WTC11 (cell line): ENCODE measurements around the gene PRCD. TPM values are rescaled to one million over a fixed set of nuclear protein-coding genes. Genes with fewer than 3 reads are reported as not detected.

ENCODE experiments used
- ATAC-seq: fragments of 200-7000 bp; cut with Tn5 transposase; 2 replicates; pipeline ENCODE4 v1.10.0; 2021; ENCODE audit warnings: mild to moderate bottlenecking, moderate library complexity
- CTCF ChIA-PET: fragments of 300-600 bp; sonication (Branson Sonifier 250); formaldehyde crosslinking; loops from one replicate; lab custom pipeline; 2021; ENCODE audit warnings: antibody characterized with exemption; lab: Charles Lee
- POLR2A ChIA-PET: fragments of 350-600 bp; sonication (Branson Sonifier 250); formaldehyde crosslinking; loops from one replicate; lab custom pipeline; 2021; ENCODE audit warnings: antibody characterized with exemption; lab: Charles Lee
- DNase-seq: peaks from one replicate; pipeline ENCODE4 v3.0.0; 2021; ENCODE audit warnings: low spot score
- H3K27ac Mint-ChIP-seq: 2 replicates; pipeline ENCODE4 v1.8.0; 2021; ENCODE audit warnings: mixed read lengths
- H3K27me3 Mint-ChIP-seq: 2 replicates; pipeline ENCODE4 v1.8.0; 2021; ENCODE audit warnings: low read depth, mild to moderate bottlenecking, moderate library complexity, mixed read lengths
- H3K36me3 Mint-ChIP-seq: 2 replicates; pipeline ENCODE4 v1.8.0; 2021; ENCODE audit warnings: mixed read lengths
- H3K4me1 Mint-ChIP-seq: 2 replicates; pipeline ENCODE4 v1.8.0; 2022; ENCODE audit warnings: mixed read lengths
- H3K4me3 Mint-ChIP-seq: 2 replicates; pipeline ENCODE4 v1.8.0; 2021; ENCODE audit warnings: mild to moderate bottlenecking, moderate library complexity, mixed read lengths
- H3K9me3 Mint-ChIP-seq: 2 replicates; pipeline ENCODE4 v1.8.0; 2021; ENCODE audit warnings: mixed read lengths
- ARID4B ChIP-seq: sonication (generic); formaldehyde crosslinking; IDR thresholded peaks from 2 replicates; pipeline ENCODE4 v1.8.0; 2023; ENCODE audit warnings: missing genetic modification reagents, mild to moderate bottlenecking, borderline replicate concordance
- ATF6 ChIP-seq: sonication (generic); formaldehyde crosslinking; IDR thresholded peaks from 2 replicates; pipeline ENCODE4 v1.8.1; 2023; ENCODE audit warnings: mild to moderate bottlenecking, missing genetic modification reagents
- CTCF ChIP-seq: fragments of 200-600 bp; IDR thresholded peaks from 2 replicates; pipeline ENCODE4 v1.8.0; 2022; ENCODE audit warnings: antibody characterized with exemption
- ETV6 ChIP-seq: sonication (generic); formaldehyde crosslinking; IDR thresholded peaks from 2 replicates; pipeline ENCODE4 v1.8.1; 2022; ENCODE audit warnings: mild to moderate bottlenecking, missing genetic modification reagents
- FOXP1 ChIP-seq: sonication (generic); formaldehyde crosslinking; IDR thresholded peaks from 2 replicates; pipeline ENCODE4 v1.8.0; 2022; ENCODE audit warnings: missing genetic modification reagents, mild to moderate bottlenecking, moderate library complexity, borderline replicate concordance
- GABPB1 ChIP-seq: sonication (generic); formaldehyde crosslinking; IDR thresholded peaks from 2 replicates; pipeline ENCODE4 v1.8.1; 2023; ENCODE audit warnings: mild to moderate bottlenecking, missing genetic modification reagents
- GTF2I ChIP-seq: fragments of 250-450 bp; sonication (Bioruptor Pico); conservative IDR thresholded peaks from 2 replicates; pipeline ENCODE4 v1.4.0; 2021; ENCODE audit warnings: mild to moderate bottlenecking
- RELA ChIP-seq: sonication (generic); formaldehyde crosslinking; IDR thresholded peaks from 2 replicates; pipeline ENCODE4 v1.8.1; 2022; ENCODE audit warnings: missing genetic modification reagents, mild to moderate bottlenecking, borderline replicate concordance
- SMAD3 ChIP-seq: sonication (generic); formaldehyde crosslinking; IDR thresholded peaks from 2 replicates; pipeline ENCODE4 v1.8.0; 2022; ENCODE audit warnings: missing genetic modification reagents, mild to moderate bottlenecking, borderline replicate concordance
- TEAD1 ChIP-seq: sonication (generic); formaldehyde crosslinking; IDR thresholded peaks from 2 replicates; pipeline ENCODE4 v1.8.0; 2022; ENCODE audit warnings: mild to moderate bottlenecking, missing genetic modification reagents
- ZNF317 ChIP-seq: sonication (generic); formaldehyde crosslinking; IDR thresholded peaks from 2 replicates; pipeline ENCODE4 v1.8.1; 2023; ENCODE audit warnings: low read depth, mild to moderate bottlenecking, moderate library complexity, missing genetic modification reagents, borderline replicate concordance
- ZNF532 ChIP-seq: fragments of 250-450 bp; sonication (Bioruptor Pico); IDR thresholded peaks from 2 replicates; pipeline ENCODE4 v1.9.0; 2021; ENCODE audit warnings: mild to moderate bottlenecking, borderline replicate concordance
- total RNA-seq: library from RNA; stranded (reverse); gene quantifications from 3 replicates; pipeline ENCODE4 v1.2.3, GENCODE V29; 2021

The PRCD gene
- total RNA-seq, 1 experiment from 2014 or later = 2.7 TPM

- DNase-seq = no peak
- Mint-ChIP-seq H3K9me3 (no peaks in the 10 kb centered on the region), H3K36me3 (no peaks in the 10 kb centered on the region), H3K4me3 (no peak overlapping the region), H3K27me3 (peaks cover 4% of the 10 kb centered on the region; the same call in 1 of the 2 replicates), H3K27ac (no peak overlapping the region)
- CTCF ChIA-PET = interaction anchor here (0.6 to 5.4 kb wide), 17 partner anchors 9 to 162 kb away, joined by 3 to 81 read pairs (median 4); partner anchors contain the start of genes AANAT and RHBDF2
- TF ChIP-seq GABPB1 (CRISPR knock-in tag) (no peak), ETV6 (CRISPR knock-in tag) (no peak), FOXP1 (CRISPR knock-in tag) (no peak), TEAD1 (CRISPR knock-in tag) (no peak)
- TF ChIP-seq, all 79 proteins: peak for 0
- no peak for ATAC-seq
- peaks cover 25% of the 10 kb centered on the region for H3K4me1 Mint-ChIP-seq
- POLR2A ChIA-PET = interaction anchor here (1.1 kb wide), 1 partner anchor 10 kb away, joined by 4 read pairs; no protein-coding TSS in a partner anchor
These were observed 6.8 kb downstream of the PRCD start for GRCh38 chr17:76546556-76547182.

GRCh38 chr17:76547183-76547641, 7.4 kb downstream of the PRCD start:
- Mint-ChIP-seq H3K9me3 (no peaks in the 10 kb centered on the region), H3K27ac (no peak overlapping the region)
- POLR2A ChIA-PET = interaction anchor here (1.1 kb wide), 1 partner anchor 10 kb away, joined by 4 read pairs; no protein-coding TSS in a partner anchor

More at GRCh38 chr17:76547183-76547641, 7.4 kb downstream of the PRCD start:
- peaks cover 22% of the 10 kb centered on the region for H3K4me1 Mint-ChIP-seq
- no peak for TF ChIP-seq GTF2I (CRISPR knock-in tag)
- no peak for TF ChIP-seq ZNF532
- no peak for TF ChIP-seq RELA
- no peak for TF ChIP-seq ARID4B
- TF ChIP-seq CTCF = peak; percentile 48
- TF ChIP-seq SMAD3 = no peak
- no peak for TF ChIP-seq ATF6 (CRISPR knock-in tag)
- no peak for TF ChIP-seq ZNF317
- peak; percentile 76 for ATAC-seq
- no peaks in the 10 kb centered on the region for H3K36me3 Mint-ChIP-seq
- peak; percentile 67 for DNase-seq
- CTCF ChIA-PET = interaction anchor here (0.7 to 5.4 kb wide), 15 partner anchors 8 to 161 kb away, joined by 3 to 81 read pairs (median 4); partner anchors contain the start of gene RHBDF2
- no peak overlapping the region for H3K4me3 Mint-ChIP-seq
- H3K27me3 Mint-ChIP-seq = peaks cover under 1% of the 10 kb centered on the region; the same call in 1 of the 2 replicates
